Measurements from ENCODE around the gene GTF2H2C.
"Not testable (repeated sequence)": the region's sequence is repeated elsewhere in the genome, so short reads cannot be mapped to it uniquely, and the experiment has no call there.

- TF ChIP-seq ZBTB33 (IDR thresholded peaks at IDR 0.05; ENCODE audit: borderline replicate concordance, low read depth); CTCF (IDR thresholded peaks at IDR 0.05); POLR2AphosphoS5 (IDR thresholded peaks at IDR 0.05; ENCODE audit: low read depth, low read length); GATA2 (CRISPR knock-in tag; IDR thresholded peaks at IDR 0.05); RAD21 (IDR thresholded peaks at IDR 0.05; ENCODE audit: low read length); EZH2phosphoT487 (IDR thresholded peaks at IDR 0.05; ENCODE audit: borderline replicate concordance, low read depth): not testable (repeated sequence)
- TF ChIP-seq, protein P1, sequence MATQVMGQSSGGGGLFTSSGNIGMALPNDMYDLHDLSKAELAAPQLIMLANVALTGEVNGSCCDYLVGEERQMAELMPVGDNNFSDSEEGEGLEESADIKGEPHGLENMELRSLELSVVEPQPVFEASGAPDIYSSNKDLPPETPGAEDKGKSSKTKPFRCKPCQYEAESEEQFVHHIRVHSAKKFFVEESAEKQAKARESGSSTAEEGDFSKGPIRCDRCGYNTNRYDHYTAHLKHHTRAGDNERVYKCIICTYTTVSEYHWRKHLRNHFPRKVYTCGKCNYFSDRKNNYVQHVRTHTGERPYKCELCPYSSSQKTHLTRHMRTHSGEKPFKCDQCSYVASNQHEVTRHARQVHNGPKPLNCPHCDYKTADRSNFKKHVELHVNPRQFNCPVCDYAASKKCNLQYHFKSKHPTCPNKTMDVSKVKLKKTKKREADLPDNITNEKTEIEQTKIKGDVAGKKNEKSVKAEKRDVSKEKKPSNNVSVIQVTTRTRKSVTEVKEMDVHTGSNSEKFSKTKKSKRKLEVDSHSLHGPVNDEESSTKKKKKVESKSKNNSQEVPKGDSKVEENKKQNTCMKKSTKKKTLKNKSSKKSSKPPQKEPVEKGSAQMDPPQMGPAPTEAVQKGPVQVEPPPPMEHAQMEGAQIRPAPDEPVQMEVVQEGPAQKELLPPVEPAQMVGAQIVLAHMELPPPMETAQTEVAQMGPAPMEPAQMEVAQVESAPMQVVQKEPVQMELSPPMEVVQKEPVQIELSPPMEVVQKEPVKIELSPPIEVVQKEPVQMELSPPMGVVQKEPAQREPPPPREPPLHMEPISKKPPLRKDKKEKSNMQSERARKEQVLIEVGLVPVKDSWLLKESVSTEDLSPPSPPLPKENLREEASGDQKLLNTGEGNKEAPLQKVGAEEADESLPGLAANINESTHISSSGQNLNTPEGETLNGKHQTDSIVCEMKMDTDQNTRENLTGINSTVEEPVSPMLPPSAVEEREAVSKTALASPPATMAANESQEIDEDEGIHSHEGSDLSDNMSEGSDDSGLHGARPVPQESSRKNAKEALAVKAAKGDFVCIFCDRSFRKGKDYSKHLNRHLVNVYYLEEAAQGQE (IDR thresholded peaks at IDR 0.05; ENCODE audit: low read depth, low read length), result not testable (repeated sequence)
Observed at GRCh38 chr5:69541347-69541746, 18.6 kb upstream of the GTF2H2C start.

Measured in SK-N-SH (cell line).